Activated T-cell treated with anti-CD3 and anti-CD28 coated beads, Interleukin-2, amount 50 U/mL, for 4 hours (primary cell): ENCODE results near the gene KIF17. TPM values are rescaled to one million over a fixed set of nuclear protein-coding genes. Genes with fewer than 3 reads are reported as not detected.
A peak's percentile ranks its signal among the peaks of the same experiment; 100 is the strongest.
"Not testable (repeated sequence)": the region's sequence is repeated elsewhere in the genome, so short reads cannot be mapped to it uniquely, and the experiment has no call there.

ENCODE experiments used
- ATAC-seq, 2 donors: fragments of 200-7000 bp; cut with Tn5 transposase; one replicate each; pipeline ENCODE4 v1.10.0; 2021
- DNase-seq: peaks from one replicate; pipeline ENCODE4 v3.0.0-alpha.2; 2020
- H3K27me3 Mint-ChIP-seq: one replicate; pipeline ENCODE4 v1.8.0; 2021; ENCODE audit warnings: low read depth, mixed read lengths
- H3K36me3 Mint-ChIP-seq: one replicate; pipeline ENCODE4 v1.8.0; 2022; ENCODE audit warnings: mixed read lengths; ENCODE audit not compliant: insufficient read depth
- H3K4me1 Mint-ChIP-seq: one replicate; pipeline ENCODE4 v1.8.0; 2021; ENCODE audit warnings: low read depth, mixed read lengths
- H3K4me3 Mint-ChIP-seq: one replicate; pipeline ENCODE4 v1.8.0; 2021; ENCODE audit warnings: mild to moderate bottlenecking, moderate library complexity, mixed read lengths
- H3K9me3 Mint-ChIP-seq: one replicate; pipeline ENCODE4 v1.8.0; 2021; ENCODE audit warnings: mixed read lengths
- total RNA-seq, 3 donors: library from RNA; stranded (reverse); gene quantifications; one replicate each; pipeline ENCODE4 v1.2.1, GENCODE V29; 2021

The KIF17 gene
- total RNA-seq, 3 donors from 2014 or later: not detected

DNA sequence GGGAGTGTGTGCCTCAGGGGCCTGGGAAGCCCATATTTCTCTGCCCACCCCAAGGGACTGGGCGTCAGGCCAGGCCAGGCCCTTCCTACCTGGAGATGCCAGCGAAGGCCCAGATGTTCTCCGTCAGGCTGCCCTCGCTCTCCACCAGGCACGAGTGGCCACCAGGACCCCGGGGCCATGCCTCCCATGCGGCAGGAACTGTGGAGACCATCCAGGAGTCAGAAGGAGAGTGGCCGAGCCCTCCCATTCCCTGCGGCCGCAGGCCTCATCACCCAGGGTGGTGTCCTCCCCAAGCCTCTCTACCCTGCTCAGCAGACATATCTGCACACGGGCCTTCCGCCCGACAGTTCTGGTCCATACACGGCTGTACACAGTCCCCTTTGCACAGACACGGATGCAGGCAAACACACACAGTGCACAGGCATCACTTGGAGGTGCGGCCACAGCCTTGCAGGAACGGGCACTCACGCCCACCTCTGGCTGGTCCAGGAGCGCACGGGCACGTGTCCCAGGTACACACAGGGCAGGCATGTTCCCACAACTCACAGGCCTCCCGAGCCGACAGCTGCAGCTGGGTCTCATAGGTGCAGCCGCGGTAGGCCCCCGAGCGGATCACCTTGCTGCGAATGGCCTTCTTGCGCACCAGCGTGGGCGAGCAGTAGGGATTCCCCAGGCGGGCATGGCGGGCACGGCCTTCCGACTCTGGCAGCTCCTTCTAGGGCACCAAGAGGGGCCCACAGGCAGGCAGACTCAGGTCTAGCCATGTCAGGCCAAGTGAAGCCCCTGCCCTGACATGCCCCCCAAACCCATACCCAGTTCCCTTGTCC lies 5.9 kb upstream of the KIF17 start:
- no peaks in the 10 kb centered on the region for H3K4me1 Mint-ChIP-seq
- no peak for DNase-seq
- ATAC-seq: no peak

DNA sequence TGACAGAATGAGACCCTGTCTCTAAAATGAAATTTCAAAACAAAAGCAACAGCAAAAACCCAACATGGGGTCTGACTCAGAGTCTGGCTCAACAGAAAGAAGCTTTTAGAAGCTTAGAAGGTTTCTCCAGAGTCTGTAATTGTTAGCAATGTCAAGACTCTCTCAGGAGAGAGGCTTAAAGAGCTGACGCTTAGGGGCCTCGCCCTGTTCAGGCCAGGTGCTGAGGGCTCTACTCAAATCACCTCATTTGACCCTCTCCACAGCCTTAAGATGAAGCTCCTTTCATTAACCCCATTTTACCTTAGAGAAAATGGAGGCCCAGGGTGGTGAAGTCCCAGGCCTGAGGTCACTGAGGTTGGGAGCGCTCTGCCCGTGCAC lies 5.3 kb upstream of the KIF17 start:
- no peaks in the 10 kb centered on the region for H3K36me3 Mint-ChIP-seq
- no peak for ATAC-seq
- H3K4me1 Mint-ChIP-seq: peaks cover 1% of the 10 kb centered on the region

More for the DNA sequence above, 5.9 kb upstream of the KIF17 start:
- Mint-ChIP-seq H3K4me3 (no peak overlapping the region), H3K36me3 (no peaks in the 10 kb centered on the region), H3K27me3 (peaks cover 9% of the 10 kb centered on the region), H3K9me3 (no peaks in the 10 kb centered on the region)

GRCh38 chr1:20721117-20722061 lies 3.6 kb upstream of the KIF17 start:
- ATAC-seq: no peak
- H3K4me1 Mint-ChIP-seq: peaks cover 6% of the 10 kb centered on the region
- no peaks in the 10 kb centered on the region for H3K9me3 Mint-ChIP-seq
- H3K27me3 Mint-ChIP-seq: peaks cover 10% of the 10 kb centered on the region
- no peaks in the 10 kb centered on the region for H3K36me3 Mint-ChIP-seq
- DNase-seq: no peak
- no peak overlapping the region for H3K4me3 Mint-ChIP-seq

More for the DNA sequence above, 5.3 kb upstream of the KIF17 start:
- Mint-ChIP-seq H3K27me3 (peaks cover 4% of the 10 kb centered on the region), H3K4me3 (no peak overlapping the region), H3K9me3 (no peaks in the 10 kb centered on the region)
- no peak for DNase-seq

DNA sequence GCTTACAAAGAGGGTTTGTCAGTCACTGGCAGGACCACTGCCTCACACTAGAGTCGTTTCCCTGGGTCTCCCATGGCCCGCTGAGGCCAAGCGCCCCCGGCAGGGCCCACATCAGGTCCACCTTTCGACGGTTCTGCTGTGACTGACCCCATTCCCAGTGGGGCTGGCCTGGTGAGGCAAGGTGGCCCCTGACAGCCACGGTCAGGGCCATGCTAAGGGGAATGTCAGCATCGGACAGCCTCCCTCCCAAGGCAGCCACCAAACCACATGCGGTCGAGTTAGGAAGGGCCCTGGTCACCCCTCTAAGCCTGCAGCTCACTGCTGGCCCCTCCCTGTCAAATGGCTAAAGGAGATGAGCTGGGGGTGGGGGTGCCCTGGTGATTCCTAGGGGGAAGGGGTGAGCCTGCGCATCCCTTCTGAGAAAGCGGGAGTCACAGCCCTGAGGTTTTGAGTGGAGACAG lies 2.9 kb upstream of the KIF17 start:
- DNase-seq: no peak

DNA sequence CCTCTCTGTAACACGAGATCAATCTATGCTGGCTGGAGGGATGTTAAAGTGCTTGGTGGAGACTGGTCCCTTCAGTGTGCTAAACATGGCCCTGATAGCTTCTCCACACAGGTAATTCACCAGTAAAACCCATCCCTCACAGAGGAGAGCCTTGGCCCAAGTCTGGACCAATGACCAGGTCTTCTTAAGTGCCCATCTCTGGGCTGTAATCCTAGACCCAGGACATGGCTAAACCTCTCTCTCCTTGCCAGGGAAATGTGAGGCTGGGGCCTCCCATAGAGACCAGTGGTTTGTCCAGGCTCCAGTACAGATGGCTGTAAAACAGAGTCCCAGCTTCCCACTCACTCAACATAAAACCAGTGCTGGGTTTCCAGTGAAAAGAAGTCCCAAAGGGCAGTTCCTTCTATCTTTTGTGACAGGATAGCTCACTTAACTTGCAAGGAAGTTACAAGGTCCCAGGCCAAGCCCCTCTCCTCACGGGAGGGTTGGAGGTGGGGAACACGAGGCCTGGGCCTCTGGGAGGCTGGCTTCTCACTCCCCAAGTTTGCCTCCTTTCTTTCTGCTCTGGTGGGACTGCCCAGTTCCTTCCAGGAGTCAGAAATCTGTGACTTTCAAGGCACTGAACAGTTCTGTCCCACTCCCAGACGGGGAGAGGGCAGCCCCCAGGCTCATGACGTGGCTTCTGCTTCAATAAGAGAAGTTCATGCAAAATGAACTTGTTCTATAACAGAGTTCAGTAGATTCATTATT lies 2.2 kb upstream of the KIF17 start:
- ATAC-seq: no peak

More for the DNA sequence above, 2.9 kb upstream of the KIF17 start:
- H3K4me1 Mint-ChIP-seq: peaks cover 9% of the 10 kb centered on the region
- ATAC-seq: no peak
- H3K9me3 Mint-ChIP-seq: no peaks in the 10 kb centered on the region
- no peaks in the 10 kb centered on the region for H3K36me3 Mint-ChIP-seq
- no peak overlapping the region for H3K4me3 Mint-ChIP-seq
- H3K27me3 Mint-ChIP-seq: peaks cover 16% of the 10 kb centered on the region

GRCh38 chr1:20719261-20719660 lies 1.5 kb upstream of the KIF17 start:
- H3K9me3 Mint-ChIP-seq: no peaks in the 10 kb centered on the region
- H3K36me3 Mint-ChIP-seq: no peaks in the 10 kb centered on the region
- DNase-seq: no peak
- H3K4me1 Mint-ChIP-seq: peaks cover 9% of the 10 kb centered on the region
- H3K4me3 Mint-ChIP-seq: no peak overlapping the region
- ATAC-seq: no peak
- peaks cover 20% of the 10 kb centered on the region for H3K27me3 Mint-ChIP-seq

More for the DNA sequence above, 2.2 kb upstream of the KIF17 start:
- Mint-ChIP-seq H3K27me3 (peaks cover 18% of the 10 kb centered on the region), H3K36me3 (no peaks in the 10 kb centered on the region), H3K9me3 (no peaks in the 10 kb centered on the region), H3K4me1 (peaks cover 9% of the 10 kb centered on the region), H3K4me3 (no peak overlapping the region)
- peak; percentile 2 for DNase-seq

DNA sequence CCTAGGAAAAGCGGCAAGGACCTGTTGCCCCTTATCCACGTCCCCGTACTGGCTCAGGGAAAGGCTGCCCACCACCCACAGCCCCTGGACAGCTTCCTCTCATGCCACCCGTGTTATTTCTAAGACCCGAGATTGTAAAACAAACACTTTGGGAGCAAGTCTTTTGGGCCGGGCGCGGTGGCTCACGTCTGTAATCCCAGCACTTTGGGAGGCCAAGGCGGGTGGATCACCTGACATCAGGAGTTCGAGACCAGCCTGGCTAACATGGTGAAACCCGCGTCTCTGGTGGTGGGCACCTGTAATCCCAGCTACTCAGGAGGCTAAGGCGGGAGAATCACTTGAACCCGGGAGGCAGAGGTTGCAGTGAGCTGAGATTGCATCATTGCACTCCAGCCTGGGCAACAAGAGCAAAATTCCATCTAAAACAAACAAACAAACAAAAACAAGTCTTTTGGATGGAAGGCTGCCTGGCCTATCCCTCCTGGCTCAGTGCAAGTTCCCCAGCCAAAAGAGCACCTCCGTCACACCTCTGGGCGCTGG lies 606 bp upstream of the KIF17 start:
- peaks cover 20% of the 10 kb centered on the region for H3K27me3 Mint-ChIP-seq
- H3K4me1 Mint-ChIP-seq, H3K36me3 Mint-ChIP-seq, H3K9me3 Mint-ChIP-seq, ATAC-seq, DNase-seq: not testable (repeated sequence)
- H3K4me3 Mint-ChIP-seq: peak overlapping the region; percentile 61

GRCh38 chr1:20716232-20716631 lies 1.6 kb downstream of the KIF17 start:
- H3K27me3 Mint-ChIP-seq: peaks cover 20% of the 10 kb centered on the region
- no peaks in the 10 kb centered on the region for H3K36me3 Mint-ChIP-seq
- H3K4me1 Mint-ChIP-seq: peaks cover 9% of the 10 kb centered on the region
- DNase-seq: no peak
- peak overlapping the region; percentile 56 for H3K4me3 Mint-ChIP-seq
- H3K9me3 Mint-ChIP-seq: no peaks in the 10 kb centered on the region
- ATAC-seq: no peak

GRCh38 chr1:20715406-20715805 lies 2.4 kb downstream of the KIF17 start:
- Mint-ChIP-seq H3K9me3 (no peaks in the 10 kb centered on the region), H3K36me3 (no peaks in the 10 kb centered on the region), H3K4me3 (no peak overlapping the region)

GRCh38 chr1:20713440-20713839 lies 4.4 kb downstream of the KIF17 start:
- ATAC-seq (no peak), DNase-seq (no peak)
- H3K4me1 Mint-ChIP-seq: peaks cover 9% of the 10 kb centered on the region
- no peaks in the 10 kb centered on the region for H3K9me3 Mint-ChIP-seq
- H3K36me3 Mint-ChIP-seq: no peaks in the 10 kb centered on the region
- H3K4me3 Mint-ChIP-seq: no peak overlapping the region
- H3K27me3 Mint-ChIP-seq: peaks cover 26% of the 10 kb centered on the region

More at GRCh38 chr1:20715406-20715805, 2.4 kb downstream of the KIF17 start:
- DNase-seq (no peak), ATAC-seq (no peak)
- Mint-ChIP-seq H3K4me1 (peaks cover 9% of the 10 kb centered on the region), H3K27me3 (peaks cover 20% of the 10 kb centered on the region)

DNA sequence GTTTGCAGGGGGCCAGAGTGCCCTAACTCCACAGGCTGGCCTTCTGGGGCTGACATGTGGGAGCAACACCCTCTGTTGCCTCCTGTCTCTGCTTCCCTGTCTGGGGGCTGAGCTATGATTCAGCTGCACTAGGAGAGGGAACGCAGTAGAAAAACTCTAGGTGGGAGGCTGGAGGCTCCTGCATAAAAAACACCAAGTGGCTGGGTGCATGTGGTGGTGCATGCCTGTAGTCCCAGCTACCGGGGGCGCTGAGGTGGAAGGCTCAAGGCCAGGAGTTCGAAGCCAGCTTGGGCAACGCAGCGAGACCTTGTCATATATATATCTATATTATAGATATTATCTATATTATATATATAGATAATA lies 5.6 kb downstream of the KIF17 start:
- Mint-ChIP-seq H3K4me1 (peaks cover 6% of the 10 kb centered on the region), H3K27me3 (peaks cover 26% of the 10 kb centered on the region), H3K4me3 (no peak overlapping the region), H3K36me3 (no peaks in the 10 kb centered on the region), H3K9me3 (no peaks in the 10 kb centered on the region)
- ATAC-seq (no peak), DNase-seq (no peak)

DNA sequence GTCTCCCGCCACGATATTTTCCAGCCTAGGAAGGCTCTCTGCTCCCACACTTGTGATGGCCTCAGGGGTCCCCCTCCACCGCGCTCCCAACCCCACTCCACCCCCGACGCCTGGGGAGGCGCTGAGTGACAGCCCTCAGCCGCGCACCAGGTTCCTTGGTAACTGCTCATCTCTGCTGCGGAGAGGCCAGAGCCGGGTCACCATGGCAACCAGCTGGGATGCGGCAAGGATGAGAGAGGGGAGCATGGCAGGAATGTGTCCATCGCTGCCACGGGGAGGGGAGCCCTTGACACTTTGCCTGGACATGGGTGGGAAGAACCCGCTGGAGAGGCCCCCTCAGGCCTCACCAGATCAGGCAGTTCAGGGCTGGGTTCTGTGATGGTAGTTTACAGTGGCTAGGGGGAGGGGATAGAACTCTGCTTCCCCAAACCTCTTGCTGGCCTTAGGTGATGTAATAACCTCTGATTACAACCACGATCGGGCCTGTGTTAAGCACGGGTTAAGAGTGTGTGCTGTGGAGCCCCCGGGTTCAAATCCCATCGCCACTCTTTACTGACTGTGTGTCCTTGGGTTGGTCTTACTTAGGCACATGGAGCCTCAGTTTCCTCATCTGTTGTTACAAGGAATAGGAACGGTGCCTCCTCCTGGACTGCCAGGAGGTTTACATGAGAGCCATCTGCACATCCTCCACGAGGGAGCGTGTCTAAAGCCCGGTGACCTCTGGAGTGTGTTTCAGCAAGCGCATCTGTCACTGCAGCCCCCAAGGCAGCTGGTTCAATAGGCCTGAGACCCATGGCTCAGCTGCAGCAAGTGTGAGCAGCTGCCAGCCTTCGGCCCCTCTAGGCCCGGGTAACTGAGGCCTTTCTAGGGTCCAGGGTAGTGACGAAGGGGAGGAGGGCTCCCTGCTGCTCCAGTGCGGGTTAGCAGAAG lies 6.3 kb downstream of the KIF17 start:
- H3K27me3 Mint-ChIP-seq: peaks cover 21% of the 10 kb centered on the region

More for the DNA sequence above, 6.3 kb downstream of the KIF17 start:
- ATAC-seq (no peak), DNase-seq (no peak)
- H3K36me3 Mint-ChIP-seq: no peaks in the 10 kb centered on the region
- H3K9me3 Mint-ChIP-seq: no peaks in the 10 kb centered on the region
- H3K4me1 Mint-ChIP-seq: peaks cover 2% of the 10 kb centered on the region
- H3K4me3 Mint-ChIP-seq: no peak overlapping the region
